Stomach (tissue), 9 donors: Measurements from ENCODE around the gene PDGFD. TPM values are rescaled to one million over a fixed set of nuclear protein-coding genes. Genes with fewer than 3 reads are reported as not detected.

Experiments used
- DNase-seq, 2 donors: peaks; one replicate each; pipeline versions ENCODE4 v3.0.0 to v3.0.0-alpha.2; 2013 to 2019
- H3K27ac ChIP-seq, 5 donors: fragments of 200-600 bp in 4 of 5; sonication (generic) in 4 of 5; one replicate each; pipeline ENCODE4 v1.5.1; 2013 to 2019; ENCODE audit warnings: mild to moderate bottlenecking in 1 of 5, moderate library complexity in 1 of 5
- H3K27me3 ChIP-seq, 3 donors: fragments of 200-600 bp; sonication (generic); one replicate each; pipeline ENCODE4 v1.5.1; 2017 to 2019; ENCODE audit warnings: mixed run types in 1 of 3
- H3K36me3 ChIP-seq, 4 donors: fragments of 200-600 bp; sonication (generic); 1 replicate in 3 of 4; 2 replicates in 1 of 4; pipeline ENCODE4 v1.5.1; 2016 to 2019
- H3K4me1 ChIP-seq, 4 donors: fragments of 200-600 bp; sonication (generic); one replicate each; pipeline ENCODE4 v1.5.1; 2016 to 2019
- H3K4me3 ChIP-seq, 4 donors: fragments of 200-600 bp; sonication (generic) in 3 of 4; one replicate each; pipeline ENCODE4 v1.5.1; 2016 to 2019; ENCODE audit warnings: mild to moderate bottlenecking in 1 of 4
- H3K9me3 ChIP-seq, 4 donors: fragments of 200-600 bp; sonication (generic); one replicate each; pipeline ENCODE4 v1.5.1; 2016 to 2019
- CTCF ChIP-seq, 7 experiments: fragments of 450-650 bp in 4 of 7; fragments of 200-600 bp in 3 of 7; sonication (generic) in 3 of 7; IDR thresholded peaks; one replicate each; pipeline ENCODE4 v1.5.1; 2016 to 2019; ENCODE audit warnings: antibody characterized with exemption in 7 of 7, control low read depth in 2 of 7, mild to moderate bottlenecking in 1 of 7
- EP300 ChIP-seq: sonication (generic); formaldehyde crosslinking; IDR thresholded peaks from one replicate; pipeline ENCODE4 v1.6.1; 2017; ENCODE audit warnings: antibody characterized with exemption
- POLR2A ChIP-seq, 4 donors: fragments of 450-650 bp; IDR thresholded peaks; one replicate each; pipeline ENCODE4 v1.6.1; 2016; ENCODE audit warnings: antibody characterized with exemption in 4 of 4, control low read depth in 2 of 4, mild to moderate bottlenecking in 1 of 4, moderate library complexity in 1 of 4
- POLR2AphosphoS5 ChIP-seq, 3 donors: sonication (generic); formaldehyde crosslinking; IDR thresholded peaks; one replicate each; pipeline ENCODE4 v1.6.1; 2016; ENCODE audit warnings: antibody characterized with exemption in 3 of 3
- WGBS, 5 donors: extraction: QIAGEN DNeasy Blood & Tissue Kit in 3 of 5; methylation state at CpG; one replicate each; pipeline versions ENCODE4 v1.1.5 to v1.1.7; 2013 to 2018; 5-methylcytosine and 5-hydroxymethylcytosine counted together
- intact Hi-C: fragments of 100-400 bp; cut with DNase I; formaldehyde crosslinking; loops from one replicate; pipeline ENCODE4 v1.15.1; 2023; ENCODE audit warnings: low total_unique reads
- polyA plus RNA-seq, 3 donors: library from polyadenylated mRNA; stranded (reverse); fragments of 200-250 nt; gene quantifications; one replicate each; pipeline ENCODE4 v1.2.3, GENCODE V29; 2013
- total RNA-seq, 5 donors: library from RNA; depleted of rRNA; stranded (reverse); fragments of >200 nt; gene quantifications; one replicate each; pipeline versions ENCODE4 v1.1.0 to v1.2.3, GENCODE V29; 2014 to 2016
- donor health status: healthy with polysubstance abuse.
- donor health status: Bipolar disorder and iron deficiency.
- donor health status: healthy.

Gene PDGFD
- total and polyA plus RNA-seq, 8 donors: 2.4 to 41.5 (median 9.0) TPM; not detected in 1

DNA sequence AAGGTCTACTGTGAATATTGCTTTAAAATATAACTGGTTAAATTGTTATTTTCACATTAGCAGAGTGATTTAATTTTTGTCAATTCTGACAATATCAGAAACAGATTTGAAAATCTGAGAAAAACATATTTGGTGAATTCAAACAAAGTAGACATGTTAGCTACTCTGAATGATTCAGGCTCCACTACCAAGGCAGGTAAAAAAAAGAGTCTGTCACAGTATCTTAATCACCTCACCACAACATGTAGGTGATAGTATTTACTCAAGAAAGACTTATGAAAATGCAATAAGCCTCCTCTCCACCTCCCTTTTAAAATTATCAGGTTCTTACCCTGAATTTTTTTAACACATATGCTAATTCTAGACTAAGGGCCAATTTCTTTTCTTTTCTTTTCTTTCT, 85.0 kb downstream of the PDGFD start:
- Histone ChIP-seq H3K27ac (no peak overlapping the region), H3K9me3 (no peaks in the 10 kb centered on the region), H3K4me1 (peaks cover 0 to 6% (median under 1%) of the 10 kb centered on the region in 4 donors), H3K4me3 (no peak overlapping the region), H3K27me3 (no peaks in the 10 kb centered on the region), H3K36me3 (no peaks in the 10 kb centered on the region)
- intact Hi-C loops: no loop called here
- TF ChIP-seq CTCF (IDR thresholded peaks at IDR 0.05) (no peak), POLR2AphosphoS5 (IDR thresholded peaks at IDR 0.05) (no peak), EP300 (no peak), POLR2A (IDR thresholded peaks at IDR 0.05) (no peak)
- no peak for DNase-seq

GRCh38 chr11:104078245-104078644, 85.7 kb downstream of the PDGFD start:
- peaks cover 0 to 6% (median 2%) of the 10 kb centered on the region in 4 donors for H3K4me1 ChIP-seq
- H3K27ac ChIP-seq: no peak overlapping the region
- H3K27me3 ChIP-seq: no peaks in the 10 kb centered on the region
- intact Hi-C loops: no loop called here
- no peak for DNase-seq
- H3K36me3 ChIP-seq: no peaks in the 10 kb centered on the region
- TF ChIP-seq POLR2AphosphoS5 (IDR thresholded peaks at IDR 0.05) (no peak), POLR2A (IDR thresholded peaks at IDR 0.05) (no peak), CTCF (IDR thresholded peaks at IDR 0.05) (no peak), EP300 (no peak)
- H3K4me3 ChIP-seq: no peak overlapping the region
- WGBS, 5 donors: 64 to 78% (median 73%) methylated on average over 4 of the region's 4 CpGs
- no peaks in the 10 kb centered on the region for H3K9me3 ChIP-seq

DNA sequence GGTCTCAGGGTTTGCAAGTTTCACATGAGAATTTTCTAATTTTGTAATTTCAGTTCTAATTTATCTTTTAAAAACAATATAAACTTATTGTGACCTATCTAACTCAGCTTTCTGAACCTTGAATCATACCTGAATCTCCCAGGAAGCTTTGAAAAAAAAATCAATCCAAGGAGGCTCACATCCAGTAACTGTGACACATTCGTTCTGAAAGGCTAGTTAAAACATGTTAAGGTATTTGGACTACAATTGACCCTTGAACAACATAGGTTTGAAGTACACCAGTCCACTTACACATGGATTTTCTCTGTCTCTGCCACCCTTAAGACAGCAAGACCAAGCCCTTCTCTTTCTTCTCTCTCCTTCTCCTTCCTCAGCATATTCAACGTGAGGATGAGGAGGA, 87.5 kb downstream of the PDGFD start:
- no peaks in the 10 kb centered on the region for H3K27me3 ChIP-seq
- intact Hi-C loops: no loop called here
- DNase-seq: no peak
- WGBS, 5 donors: 70 to 83% (median 80%) methylated on average over 2 of the region's 2 CpGs
- no peak overlapping the region for H3K27ac ChIP-seq
- peaks cover 0 to 6% (median 2%) of the 10 kb centered on the region in 4 donors for H3K4me1 ChIP-seq
- H3K36me3 ChIP-seq: no peaks in the 10 kb centered on the region
- no peak overlapping the region for H3K4me3 ChIP-seq
- TF ChIP-seq EP300 (no peak), POLR2A (IDR thresholded peaks at IDR 0.05) (no peak), CTCF (IDR thresholded peaks at IDR 0.05) (no peak), POLR2AphosphoS5 (IDR thresholded peaks at IDR 0.05) (no peak)
- H3K9me3 ChIP-seq: no peaks in the 10 kb centered on the region

DNA sequence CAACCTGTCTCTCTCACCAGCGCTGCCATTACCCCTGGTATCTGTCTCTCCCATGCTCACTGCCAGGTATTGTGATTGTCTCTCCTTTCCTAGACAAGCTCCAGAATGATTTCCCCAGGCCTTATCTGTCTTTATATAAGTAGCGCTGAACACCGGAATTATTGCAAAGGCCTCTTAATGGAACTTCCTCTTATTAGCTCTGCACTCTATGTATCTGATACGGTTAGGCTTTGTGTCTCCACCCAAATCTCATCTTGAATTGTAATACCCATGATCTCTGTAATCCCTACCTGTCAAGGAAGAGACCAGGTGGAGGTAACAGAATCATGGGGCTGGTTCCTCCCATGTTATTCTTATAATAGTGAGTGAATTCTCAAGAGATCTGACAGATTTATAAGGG, 88.2 kb downstream of the PDGFD start:
- Histone ChIP-seq H3K4me1 (peaks cover 0 to 6% (median 2%) of the 10 kb centered on the region in 4 donors), H3K27ac (no peak overlapping the region), H3K36me3 (no peaks in the 10 kb centered on the region), H3K27me3 (no peaks in the 10 kb centered on the region), H3K9me3 (no peaks in the 10 kb centered on the region), H3K4me3 (no peak overlapping the region)
- WGBS, 5 donors: 82 to 93% (median 87%) methylated on average over 4 of the region's 4 CpGs
- TF ChIP-seq POLR2A (IDR thresholded peaks at IDR 0.05) (no peak), POLR2AphosphoS5 (IDR thresholded peaks at IDR 0.05) (no peak), EP300 (no peak), CTCF (IDR thresholded peaks at IDR 0.05) (no peak)
- intact Hi-C loops: no loop called here
- no peak for DNase-seq
